DND-41 (cell line): Measurements from ENCODE around the gene CACNB3.

Experiments
- ATAC-seq: fragments of 200-7000 bp; cut with Tn5 transposase; 3 replicates; pipeline ENCODE4 v1.9.1; 2021; ENCODE audit warnings: low read depth; ENCODE audit not compliant: insufficient read depth
- DNase-seq: peaks from one replicate; pipeline ENCODE4 v3.0.0-alpha.2; 2020
- H2AFZ ChIP-seq: 2 replicates; pipeline ENCODE4 v1.6.0; 2012; ENCODE audit warnings: low read depth, low read length
- H3K27ac ChIP-seq: 2 replicates; pipeline ENCODE4 v1.5.1; 2012; ENCODE audit warnings: low read length, inconsistent platforms
- H3K27me3 ChIP-seq: fragments of 200-600 bp; sonication (generic); 2 replicates; pipeline ENCODE4 v1.6.0; 2012; ENCODE audit warnings: low read length, mild to moderate bottlenecking, inconsistent platforms; ENCODE audit not compliant: insufficient read depth, poor library complexity
- H3K36me3 ChIP-seq: 2 replicates; pipeline ENCODE4 v1.5.1; 2012; ENCODE audit warnings: low read length, inconsistent platforms; ENCODE audit not compliant: insufficient read depth
- H3K4me1 ChIP-seq: 2 replicates; pipeline ENCODE4 v1.5.1; 2012; ENCODE audit warnings: mild to moderate bottlenecking, low read length; ENCODE audit not compliant: insufficient read depth
- H3K4me2 ChIP-seq: 2 replicates; pipeline ENCODE4 v1.6.0; 2012; ENCODE audit warnings: mild to moderate bottlenecking, moderate library complexity, low read length, inconsistent platforms; ENCODE audit not compliant: insufficient read depth
- H3K4me3 ChIP-seq, 2 experiments: fragments of 200-600 bp in 1 of 2; shearing (Covaris generic) in 1 of 2; 2 replicates each; pipeline ENCODE4 v1.5.1; 2012 to 2016; ENCODE audit warnings: inconsistent platforms in 2 of 2, low read length in 2 of 2, mild to moderate bottlenecking in 2 of 2, low read depth in 1 of 2, moderate library complexity in 1 of 2
- H3K79me2 ChIP-seq: 2 replicates; pipeline ENCODE4 v1.6.0; 2012; ENCODE audit warnings: low read length, inconsistent platforms; ENCODE audit not compliant: insufficient read depth
- H3K9ac ChIP-seq: 2 replicates; pipeline ENCODE4 v1.6.0; 2012; ENCODE audit warnings: low read depth, mild to moderate bottlenecking, inconsistent platforms, low read length, moderate library complexity
- H3K9me3 ChIP-seq: 2 replicates; pipeline ENCODE4 v1.5.1; 2012; ENCODE audit warnings: low read length, moderate library complexity, mild to moderate bottlenecking, inconsistent platforms; ENCODE audit not compliant: insufficient read depth, severe bottlenecking
- H4K20me1 ChIP-seq: 2 replicates; pipeline ENCODE4 v1.6.0; 2012; ENCODE audit warnings: low read length; ENCODE audit not compliant: insufficient read depth
- EZH2 ChIP-seq: IDR thresholded peaks from 3 replicates; pipeline ENCODE4 v1.6.1; 2012; ENCODE audit warnings: borderline replicate concordance, low read depth, mild to moderate bottlenecking, moderate library complexity, low read length, inconsistent platforms; ENCODE audit not compliant: severe bottlenecking
- TF ChIP-seq, protein P1 (sequence below): IDR thresholded peaks from 2 replicates; pipeline ENCODE4 v1.5.1; 2012; ENCODE audit warnings: borderline replicate concordance, low read length, moderate library complexity, mild to moderate bottlenecking; ENCODE audit not compliant: poor library complexity, severe bottlenecking; ENCODE audit errors: extremely low read depth

CACNB3 gene

DNA sequence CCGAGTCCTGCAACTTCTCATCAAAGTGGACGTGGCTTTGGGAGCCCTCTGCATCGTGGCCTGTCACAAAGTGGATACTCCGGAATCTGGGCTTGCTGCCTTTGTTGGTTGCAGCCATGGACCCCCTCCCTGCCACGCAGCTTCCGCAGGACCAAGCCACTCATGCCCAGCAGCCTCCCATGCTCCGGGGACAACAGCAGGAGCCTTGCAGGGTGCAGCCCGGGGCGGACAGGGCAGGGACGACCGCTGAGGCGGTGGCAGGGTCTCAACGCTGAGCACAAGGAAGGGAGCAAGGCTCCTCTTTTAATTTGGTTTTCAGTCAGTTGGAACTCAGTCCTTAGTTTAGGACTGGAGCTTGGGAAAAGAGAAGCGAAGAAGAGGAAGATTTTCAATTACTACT lies 17.3 kb upstream of the CACNB3 start:
- no peaks in the 10 kb centered on the region for H3K79me2 ChIP-seq
- H3K4me1 ChIP-seq: peaks cover 2% of the 10 kb centered on the region; the same call in 1 of the 2 replicates
- no peak overlapping the region for H3K9ac ChIP-seq
- no peaks in the 10 kb centered on the region for H3K9me3 ChIP-seq
- no peak for ATAC-seq
- H3K36me3 ChIP-seq: no peaks in the 10 kb centered on the region
- H3K27ac ChIP-seq: no peak overlapping the region
- no peak for DNase-seq
- no peaks in the 10 kb centered on the region for H3K27me3 ChIP-seq
- TF ChIP-seq EZH2: no peak
- TF ChIP-seq, protein P1, sequence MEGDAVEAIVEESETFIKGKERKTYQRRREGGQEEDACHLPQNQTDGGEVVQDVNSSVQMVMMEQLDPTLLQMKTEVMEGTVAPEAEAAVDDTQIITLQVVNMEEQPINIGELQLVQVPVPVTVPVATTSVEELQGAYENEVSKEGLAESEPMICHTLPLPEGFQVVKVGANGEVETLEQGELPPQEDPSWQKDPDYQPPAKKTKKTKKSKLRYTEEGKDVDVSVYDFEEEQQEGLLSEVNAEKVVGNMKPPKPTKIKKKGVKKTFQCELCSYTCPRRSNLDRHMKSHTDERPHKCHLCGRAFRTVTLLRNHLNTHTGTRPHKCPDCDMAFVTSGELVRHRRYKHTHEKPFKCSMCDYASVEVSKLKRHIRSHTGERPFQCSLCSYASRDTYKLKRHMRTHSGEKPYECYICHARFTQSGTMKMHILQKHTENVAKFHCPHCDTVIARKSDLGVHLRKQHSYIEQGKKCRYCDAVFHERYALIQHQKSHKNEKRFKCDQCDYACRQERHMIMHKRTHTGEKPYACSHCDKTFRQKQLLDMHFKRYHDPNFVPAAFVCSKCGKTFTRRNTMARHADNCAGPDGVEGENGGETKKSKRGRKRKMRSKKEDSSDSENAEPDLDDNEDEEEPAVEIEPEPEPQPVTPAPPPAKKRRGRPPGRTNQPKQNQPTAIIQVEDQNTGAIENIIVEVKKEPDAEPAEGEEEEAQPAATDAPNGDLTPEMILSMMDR: no peak
- no peaks in the 10 kb centered on the region for H4K20me1 ChIP-seq
- no peak overlapping the region for H3K4me3 ChIP-seq
- H3K4me2 ChIP-seq: no peak overlapping the region
- H2AFZ ChIP-seq: no peak overlapping the region

DNA sequence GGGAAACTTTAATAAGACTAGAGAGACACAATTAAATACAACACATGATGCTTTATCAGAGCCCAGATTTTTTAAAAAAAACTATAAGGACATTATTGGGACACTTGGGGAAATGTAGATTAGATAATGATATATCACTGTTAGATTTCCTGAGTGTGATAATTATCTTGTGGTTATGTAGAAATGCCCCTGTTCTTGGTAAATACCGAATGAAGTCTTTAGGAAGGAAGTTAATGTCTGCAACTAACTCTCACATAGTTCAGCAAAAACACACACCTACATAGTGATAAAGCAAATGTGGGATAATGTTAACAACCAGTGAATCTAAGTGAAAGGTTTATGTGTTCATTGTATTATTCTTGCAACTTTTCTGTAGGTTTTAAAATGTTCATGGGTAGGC lies 14.6 kb upstream of the CACNB3 start:
- H3K36me3 ChIP-seq: no peaks in the 10 kb centered on the region

DNA sequence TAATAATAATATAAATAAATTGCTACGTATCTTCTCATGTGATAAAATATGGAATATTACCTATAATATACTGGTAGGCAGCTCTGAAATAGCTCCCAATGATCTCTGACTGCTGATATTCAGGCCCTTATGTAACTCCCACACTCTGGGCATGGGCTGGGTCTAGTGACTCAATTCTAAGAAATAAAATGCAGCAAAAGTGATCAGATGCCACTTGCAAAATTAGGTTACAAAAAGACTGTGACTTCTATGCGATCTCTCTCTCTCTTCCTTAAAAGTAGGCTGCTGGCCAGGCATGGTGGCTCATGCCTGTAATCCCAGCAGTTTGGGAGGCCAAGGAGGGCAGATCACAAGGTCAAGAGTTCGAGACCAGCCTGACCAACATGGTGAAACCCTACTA lies 10.3 kb upstream of the CACNB3 start:
- Histone ChIP-seq H3K9ac (no peak overlapping the region), H3K4me1 (peaks cover 2% of the 10 kb centered on the region; the same call in 1 of the 2 replicates)

More for the DNA sequence above, 14.6 kb upstream of the CACNB3 start:
- Histone ChIP-seq H3K27ac (no peak overlapping the region), H3K4me2 (no peak overlapping the region), H3K27me3 (no peaks in the 10 kb centered on the region), H3K4me3 (no peak overlapping the region), H3K9ac (no peak overlapping the region), H3K4me1 (peaks cover 2% of the 10 kb centered on the region; the same call in 1 of the 2 replicates), H3K9me3 (no peaks in the 10 kb centered on the region), H2AFZ (no peak overlapping the region), H3K79me2 (no peaks in the 10 kb centered on the region), H4K20me1 (no peaks in the 10 kb centered on the region)
- no peak for TF ChIP-seq EZH2
- TF ChIP-seq, protein P1: no peak
- DNase-seq (no peak), ATAC-seq (no peak; the same call in 2 of the 3 replicates)

DNA sequence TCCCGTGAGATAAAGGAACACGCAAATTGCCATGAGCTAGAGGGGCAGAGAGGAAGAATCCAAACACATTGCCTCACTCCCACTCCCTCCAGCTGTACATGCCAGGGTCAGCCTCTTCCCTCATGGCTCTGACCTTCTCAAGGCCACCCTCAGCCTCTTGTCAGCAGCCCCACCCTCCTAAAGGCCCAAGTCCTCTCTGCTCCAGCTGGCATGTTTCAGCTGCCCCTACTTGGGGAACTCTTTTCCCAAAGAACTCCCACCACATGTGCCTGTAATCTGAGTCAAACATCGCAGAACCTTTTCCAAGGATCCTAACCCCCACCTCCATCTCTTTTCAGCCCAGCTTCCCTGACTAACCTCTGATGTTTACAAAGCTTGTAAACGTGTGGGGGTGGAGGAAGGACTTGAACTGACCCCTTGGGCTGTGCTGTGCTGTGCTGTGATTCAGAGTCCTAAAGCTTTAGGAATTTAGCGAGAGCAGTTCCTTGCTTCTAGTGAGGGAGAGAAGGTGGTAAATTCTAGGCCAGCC lies 7.3 kb upstream of the CACNB3 start:
- no peaks in the 10 kb centered on the region for H4K20me1 ChIP-seq
- TF ChIP-seq EZH2: no peak
- TF ChIP-seq, protein P1: no peak
- no peaks in the 10 kb centered on the region for H3K9me3 ChIP-seq
- no peak for DNase-seq
- H3K4me3 ChIP-seq: no peak overlapping the region
- H3K36me3 ChIP-seq: no peaks in the 10 kb centered on the region
- no peak overlapping the region for H3K27ac ChIP-seq
- no peak overlapping the region for H3K4me2 ChIP-seq
- ATAC-seq: no peak
- H3K9ac ChIP-seq: no peak overlapping the region
- peaks cover 18% of the 10 kb centered on the region for H3K4me1 ChIP-seq
- H3K79me2 ChIP-seq: peaks cover 4% of the 10 kb centered on the region; the same call in 1 of the 2 replicates
- no peak overlapping the region for H2AFZ ChIP-seq
- no peaks in the 10 kb centered on the region for H3K27me3 ChIP-seq

More for the DNA sequence above, 10.3 kb upstream of the CACNB3 start:
- Histone ChIP-seq H3K36me3 (no peaks in the 10 kb centered on the region), H3K79me2 (no peaks in the 10 kb centered on the region), H2AFZ (no peak overlapping the region), H3K27ac (no peak overlapping the region), H3K9me3 (no peaks in the 10 kb centered on the region), H4K20me1 (no peaks in the 10 kb centered on the region), H3K4me3 (no peak overlapping the region), H3K27me3 (no peaks in the 10 kb centered on the region), H3K4me2 (no peak overlapping the region)
- ATAC-seq (no peak), DNase-seq (no peak)
- no peak for TF ChIP-seq EZH2
